Uterus (tissue), 4 donors: ENCODE measurements around the gene SLC35A2. TPM values are rescaled to one million over a fixed set of nuclear protein-coding genes. Genes with fewer than 3 reads are reported as not detected.

ENCODE experiments used
- DNase-seq, 2 donors: peaks; one replicate each; pipeline ENCODE4 v3.0.0-alpha.2; 2019 to 2020
- H3K27ac ChIP-seq, 2 donors: fragments of 200-600 bp; sonication (generic); 1 replicate in 1 of 2; 2 replicates in 1 of 2; pipeline ENCODE4 v1.5.1; 2016 to 2018
- H3K27me3 ChIP-seq, 2 donors: fragments of 200-600 bp; sonication (generic); one replicate each; pipeline ENCODE4 v1.5.1; 2018 to 2019; ENCODE audit warnings: control low read depth in 1 of 2
- H3K36me3 ChIP-seq, 2 donors: fragments of 200-600 bp; sonication (generic); one replicate each; pipeline ENCODE4 v1.5.1; 2019; ENCODE audit warnings: control low read depth in 1 of 2
- H3K4me1 ChIP-seq, 2 donors: fragments of 200-600 bp; sonication (generic); one replicate each; pipeline ENCODE4 v1.5.1; 2018 to 2019; ENCODE audit warnings: control low read depth in 1 of 2
- H3K4me3 ChIP-seq, 2 donors: fragments of 200-600 bp; sonication (generic); 1 replicate in 1 of 2; 2 replicates in 1 of 2; pipeline ENCODE4 v1.5.1; 2018 to 2019; ENCODE audit warnings: mild to moderate bottlenecking in 1 of 2
- H3K9me3 ChIP-seq, 2 donors: fragments of 200-600 bp; sonication (generic); one replicate each; pipeline ENCODE4 v1.5.1; 2019; ENCODE audit warnings: control low read depth in 1 of 2
- POLR2A ChIP-seq, 2 donors: fragments of 450-650 bp; IDR thresholded peaks; one replicate each; pipeline ENCODE4 v1.6.1; 2016; ENCODE audit warnings: antibody characterized with exemption in 2 of 2, mild to moderate bottlenecking in 1 of 2, moderate library complexity in 1 of 2
- intact Hi-C: fragments of 100-400 bp; cut with DNase I; formaldehyde crosslinking; loops from one replicate; pipeline ENCODE4 v1.15.1; 2023; ENCODE audit warnings: low total_unique reads
- total RNA-seq, 4 donors: library from RNA; depleted of rRNA in 3 of 4; stranded (reverse); fragments of >200 nt in 3 of 4; gene quantifications; one replicate each; pipeline versions ENCODE4 v1.1.0 to v1.2.4, GENCODE V29; 2014 to 2023
- TF ChIP-seq, protein P1 (sequence below), 4 experiments: fragments of 200-600 bp in 2 of 4; fragments of 450-650 bp in 2 of 4; sonication (generic) in 2 of 4; IDR thresholded peaks; one replicate each; pipeline ENCODE4 v1.5.1; 2016 to 2019; ENCODE audit warnings: antibody characterized with exemption in 4 of 4, mild to moderate bottlenecking in 2 of 4, moderate library complexity in 1 of 4
- donor health status: DM: yes; HTN: yes; CAD: no.

SLC35A2 gene
- total RNA-seq, 4 donors from 2014 or later = 4.4 to 16.9 (median 11.1) TPM

DNA sequence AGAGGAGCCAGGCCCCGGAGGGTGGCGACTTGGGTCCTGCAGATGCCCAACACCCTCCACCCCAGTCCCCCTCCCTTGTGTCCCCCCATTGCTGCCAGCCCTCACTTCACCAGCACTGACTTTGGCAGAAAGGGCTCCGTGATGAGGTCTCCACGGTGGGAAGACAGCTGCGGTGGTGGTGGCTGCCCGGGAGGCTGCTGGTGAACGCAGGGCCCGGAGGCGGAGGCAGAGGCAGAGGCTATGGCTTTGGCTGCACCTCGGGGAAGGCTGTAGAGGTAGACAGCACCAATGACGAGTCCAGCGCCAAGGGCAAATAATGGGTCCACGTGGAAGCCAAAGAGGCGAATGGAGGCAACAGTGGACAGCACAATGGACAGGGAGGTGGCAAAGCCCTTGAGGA lies 6.8 kb downstream of the SLC35A2 start:
- intact Hi-C loops = no loop called here
- H3K36me3 ChIP-seq = no peaks in the 10 kb centered on the region
- TF ChIP-seq POLR2A (IDR thresholded peaks at IDR 0.05) = no peak
- TF ChIP-seq, protein P1, sequence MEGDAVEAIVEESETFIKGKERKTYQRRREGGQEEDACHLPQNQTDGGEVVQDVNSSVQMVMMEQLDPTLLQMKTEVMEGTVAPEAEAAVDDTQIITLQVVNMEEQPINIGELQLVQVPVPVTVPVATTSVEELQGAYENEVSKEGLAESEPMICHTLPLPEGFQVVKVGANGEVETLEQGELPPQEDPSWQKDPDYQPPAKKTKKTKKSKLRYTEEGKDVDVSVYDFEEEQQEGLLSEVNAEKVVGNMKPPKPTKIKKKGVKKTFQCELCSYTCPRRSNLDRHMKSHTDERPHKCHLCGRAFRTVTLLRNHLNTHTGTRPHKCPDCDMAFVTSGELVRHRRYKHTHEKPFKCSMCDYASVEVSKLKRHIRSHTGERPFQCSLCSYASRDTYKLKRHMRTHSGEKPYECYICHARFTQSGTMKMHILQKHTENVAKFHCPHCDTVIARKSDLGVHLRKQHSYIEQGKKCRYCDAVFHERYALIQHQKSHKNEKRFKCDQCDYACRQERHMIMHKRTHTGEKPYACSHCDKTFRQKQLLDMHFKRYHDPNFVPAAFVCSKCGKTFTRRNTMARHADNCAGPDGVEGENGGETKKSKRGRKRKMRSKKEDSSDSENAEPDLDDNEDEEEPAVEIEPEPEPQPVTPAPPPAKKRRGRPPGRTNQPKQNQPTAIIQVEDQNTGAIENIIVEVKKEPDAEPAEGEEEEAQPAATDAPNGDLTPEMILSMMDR (IDR thresholded peaks at IDR 0.05) = no peak

GRCh38 chrX:48904180-48904579 lies 7.3 kb downstream of the SLC35A2 start:
- Histone ChIP-seq H3K36me3 (no peaks in the 10 kb centered on the region), H3K4me1 (no peaks in the 10 kb centered on the region), H3K27ac (no peak overlapping the region), H3K9me3 (no peaks in the 10 kb centered on the region), H3K4me3 (no peak overlapping the region), H3K27me3 (no peaks in the 10 kb centered on the region)
- intact Hi-C loops = no loop called here
- no peak for DNase-seq
- no peak for TF ChIP-seq POLR2A (IDR thresholded peaks at IDR 0.05)
- TF ChIP-seq, protein P1 (IDR thresholded peaks at IDR 0.05) = no peak

More for the DNA sequence above, 6.8 kb downstream of the SLC35A2 start:
- Histone ChIP-seq H3K9me3 (no peaks in the 10 kb centered on the region), H3K27me3 (no peaks in the 10 kb centered on the region), H3K4me3 (no peak overlapping the region), H3K27ac (no peak overlapping the region), H3K4me1 (no peaks in the 10 kb centered on the region)
- no peak for DNase-seq

DNA sequence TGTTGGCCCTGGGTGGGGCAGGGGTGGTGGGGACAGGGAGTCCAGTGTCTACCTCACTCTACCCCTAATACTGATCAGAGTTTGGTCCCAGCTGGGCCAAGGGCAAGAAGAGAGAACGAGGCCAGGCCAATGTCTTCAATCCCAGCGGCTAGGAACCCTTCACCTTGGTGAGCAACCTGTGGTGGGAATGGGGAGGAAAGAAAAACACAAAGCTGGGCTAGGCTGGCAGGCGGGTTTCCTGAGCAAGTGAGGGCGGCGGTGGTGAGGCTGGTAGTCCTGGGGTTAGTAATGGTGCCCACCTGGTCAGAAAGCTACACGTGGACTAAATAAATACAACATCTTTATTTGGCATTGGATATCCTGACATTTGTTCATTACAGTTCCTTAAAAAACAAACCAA lies 8.2 kb downstream of the SLC35A2 start:
- intact Hi-C loops = no loop called here
- Histone ChIP-seq H3K4me1 (no peaks in the 10 kb centered on the region), H3K9me3 (no peaks in the 10 kb centered on the region), H3K27ac (no peak overlapping the region), H3K27me3 (no peaks in the 10 kb centered on the region), H3K4me3 (no peak overlapping the region), H3K36me3 (no peaks in the 10 kb centered on the region)
- no peak for DNase-seq
- TF ChIP-seq POLR2A (IDR thresholded peaks at IDR 0.05) = no peak
- TF ChIP-seq, protein P1 (IDR thresholded peaks at IDR 0.05) = no peak

DNA sequence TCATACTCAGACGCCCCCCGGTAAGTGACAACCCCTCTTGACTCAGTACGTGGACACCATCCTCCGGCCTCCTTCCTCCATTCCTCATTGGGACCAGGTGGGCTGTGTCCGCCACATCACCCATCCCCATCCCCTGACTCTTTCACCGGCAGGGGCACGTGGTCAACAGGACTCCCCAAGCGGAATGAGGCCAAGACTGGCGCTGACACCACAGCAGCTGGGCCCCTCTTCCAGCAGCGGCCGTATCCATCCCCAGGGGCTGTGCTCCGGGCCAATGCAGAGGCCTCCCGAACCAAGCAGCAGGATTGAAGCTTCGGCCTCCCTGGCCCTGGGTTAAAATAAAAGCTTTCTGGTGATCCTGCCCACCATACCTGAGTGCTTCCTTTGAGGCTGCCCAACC lies 8.7 kb downstream of the SLC35A2 start:
- H3K4me1 ChIP-seq = no peaks in the 10 kb centered on the region
- intact Hi-C loops = no loop called here
- no peak overlapping the region for H3K27ac ChIP-seq
- no peaks in the 10 kb centered on the region for H3K27me3 ChIP-seq
- H3K36me3 ChIP-seq = no peaks in the 10 kb centered on the region
- no peak overlapping the region for H3K4me3 ChIP-seq
- DNase-seq = no peak
- no peaks in the 10 kb centered on the region for H3K9me3 ChIP-seq
- TF ChIP-seq, protein P1 (IDR thresholded peaks at IDR 0.05) = no peak
- no peak for TF ChIP-seq POLR2A (IDR thresholded peaks at IDR 0.05)

GRCh38 chrX:48902135-48902534 lies 9.3 kb downstream of the SLC35A2 start:
- intact Hi-C loops = no loop called here
- H3K27me3 ChIP-seq = no peaks in the 10 kb centered on the region
- no peak for TF ChIP-seq POLR2A (IDR thresholded peaks at IDR 0.05)
- TF ChIP-seq, protein P1 (IDR thresholded peaks at IDR 0.05) = no peak
- no peaks in the 10 kb centered on the region for H3K36me3 ChIP-seq
- H3K4me1 ChIP-seq = no peaks in the 10 kb centered on the region
- no peak overlapping the region for H3K27ac ChIP-seq
- DNase-seq = no peak
- no peak overlapping the region for H3K4me3 ChIP-seq
- no peaks in the 10 kb centered on the region for H3K9me3 ChIP-seq
